Activated T-helper 1 cell treated with anti-CD3 and anti-CD28 coated beads, Interleukin-12 subunit alpha, Interleukin-12 subunit beta, Interleukin-2, Interleukin-4 antibody, amounts not matched to agents 30 ng/mL and 10 ng/mL and 1 ng/mL, durations not matched to agents 14 hours and 24 hours and 36 hours (primary cell): ENCODE data around the gene ACTL8. TPM values are rescaled to one million over a fixed set of nuclear protein-coding genes. Genes with fewer than 3 reads are reported as not detected.

Experiments used
- DNase-seq: peaks from one replicate; pipeline ENCODE4 v3.0.0; 2021; ENCODE audit warnings: low spot score
- H3K27ac Mint-ChIP-seq: one replicate; pipeline ENCODE4 v1.8.0; 2021; ENCODE audit warnings: mild to moderate bottlenecking, mixed read lengths
- H3K27me3 Mint-ChIP-seq: one replicate; pipeline ENCODE4 v1.8.0; 2022; ENCODE audit warnings: mild to moderate bottlenecking, moderate library complexity, mixed read lengths; ENCODE audit not compliant: insufficient read depth
- H3K36me3 Mint-ChIP-seq: one replicate; pipeline ENCODE4 v1.8.0; 2021; ENCODE audit warnings: low read depth, mixed read lengths
- H3K4me1 Mint-ChIP-seq: one replicate; pipeline ENCODE4 v1.8.0; 2021; ENCODE audit warnings: low read depth, mixed read lengths
- H3K4me3 Mint-ChIP-seq: one replicate; pipeline ENCODE4 v1.8.0; 2021; ENCODE audit warnings: mild to moderate bottlenecking, moderate library complexity, mixed read lengths
- H3K9me3 Mint-ChIP-seq: one replicate; pipeline ENCODE4 v1.8.0; 2021; ENCODE audit warnings: mixed read lengths
- intact Hi-C: fragments of 100-400 bp; cut with micrococcal nuclease; formaldehyde crosslinking; loops from one replicate; pipeline ENCODE4 v1.15.1; 2024
- total RNA-seq: library from RNA; stranded (reverse); gene quantifications from 2 replicates; pipeline ENCODE4 v1.2.3, GENCODE V29; 2022

ACTL8 gene
- total RNA-seq, 1 donor from 2014 or later, result not detected

DNA sequence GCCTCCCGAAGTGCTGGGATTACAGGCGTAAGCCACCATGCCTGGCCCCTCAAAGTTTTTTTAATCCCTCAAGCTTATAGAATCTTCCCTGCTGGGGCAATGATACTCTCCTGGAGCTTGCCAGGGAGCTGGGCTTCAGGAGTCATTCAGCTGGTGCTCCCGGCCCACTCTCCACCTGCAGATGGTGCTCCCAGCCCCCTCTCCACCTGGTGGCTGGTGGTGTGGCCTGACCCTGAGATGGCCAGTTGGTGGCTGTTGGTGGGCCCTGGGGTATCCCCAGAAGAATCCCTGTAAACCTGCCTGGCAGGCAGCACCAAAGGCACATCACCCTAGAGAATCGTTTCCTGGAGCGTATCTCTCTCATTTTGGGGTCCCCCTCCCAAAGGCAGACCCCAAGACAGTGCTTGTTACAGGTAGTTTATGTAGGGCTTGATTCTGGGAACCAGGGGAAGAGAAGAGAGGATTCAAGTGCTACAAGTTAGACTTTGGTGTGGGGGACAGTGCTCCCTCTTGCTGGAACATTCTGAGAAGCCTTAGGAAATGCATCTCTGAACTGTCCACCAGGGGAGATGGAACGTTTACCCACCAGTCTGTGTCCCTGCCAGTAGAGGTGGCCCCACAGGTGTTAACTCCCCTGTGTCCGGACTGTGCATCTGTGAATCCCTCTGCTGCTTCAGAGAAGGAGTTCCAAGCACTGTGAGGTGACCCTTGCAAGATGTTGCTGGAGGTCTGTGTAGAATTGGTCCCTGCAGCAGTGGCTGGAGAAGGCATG, 29.1 kb upstream of the ACTL8 start:
- no peaks in the 10 kb centered on the region for H3K9me3 Mint-ChIP-seq

DNA sequence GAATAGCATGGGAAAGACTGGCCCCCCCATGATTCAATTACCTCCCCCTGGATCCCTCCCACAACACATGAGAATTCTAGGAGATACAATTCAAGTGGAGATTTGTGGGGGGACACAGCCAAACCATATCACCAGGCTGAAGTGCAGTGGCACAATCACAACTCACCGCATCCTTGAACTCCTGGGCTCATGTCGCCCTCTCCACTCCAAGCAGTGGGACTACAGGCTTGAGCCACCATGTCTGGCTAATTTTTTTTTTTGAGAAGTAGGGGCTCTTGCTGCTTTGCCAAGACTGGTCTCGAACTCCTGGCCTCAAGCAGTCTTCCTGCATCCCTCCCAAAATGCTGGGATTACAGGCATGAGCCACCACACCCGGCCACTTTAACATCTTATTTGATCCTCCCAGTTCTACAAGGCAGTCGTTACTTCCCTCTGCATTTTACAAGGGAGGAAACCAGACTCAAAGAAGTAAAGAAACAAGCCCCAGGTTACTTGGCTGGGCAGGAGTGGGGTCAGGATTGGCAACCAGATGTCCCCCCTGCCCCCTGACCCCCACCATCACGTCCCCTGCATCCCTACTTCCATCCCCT, 26.9 kb upstream of the ACTL8 start:
- H3K36me3 Mint-ChIP-seq, result no peaks in the 10 kb centered on the region
- no peak overlapping the region for H3K27ac Mint-ChIP-seq
- intact Hi-C loops, result no loop called here
- no peaks in the 10 kb centered on the region for H3K4me1 Mint-ChIP-seq
- no peaks in the 10 kb centered on the region for H3K27me3 Mint-ChIP-seq
- DNase-seq, result no peak
- no peak overlapping the region for H3K4me3 Mint-ChIP-seq
- H3K9me3 Mint-ChIP-seq, result no peaks in the 10 kb centered on the region

More for the DNA sequence above, 29.1 kb upstream of the ACTL8 start:
- Mint-ChIP-seq H3K27ac (no peak overlapping the region), H3K27me3 (peaks cover 2% of the 10 kb centered on the region), H3K4me3 (no peak overlapping the region), H3K36me3 (no peaks in the 10 kb centered on the region), H3K4me1 (no peaks in the 10 kb centered on the region)
- DNase-seq, result no peak
- intact Hi-C loops, result no loop called here

DNA sequence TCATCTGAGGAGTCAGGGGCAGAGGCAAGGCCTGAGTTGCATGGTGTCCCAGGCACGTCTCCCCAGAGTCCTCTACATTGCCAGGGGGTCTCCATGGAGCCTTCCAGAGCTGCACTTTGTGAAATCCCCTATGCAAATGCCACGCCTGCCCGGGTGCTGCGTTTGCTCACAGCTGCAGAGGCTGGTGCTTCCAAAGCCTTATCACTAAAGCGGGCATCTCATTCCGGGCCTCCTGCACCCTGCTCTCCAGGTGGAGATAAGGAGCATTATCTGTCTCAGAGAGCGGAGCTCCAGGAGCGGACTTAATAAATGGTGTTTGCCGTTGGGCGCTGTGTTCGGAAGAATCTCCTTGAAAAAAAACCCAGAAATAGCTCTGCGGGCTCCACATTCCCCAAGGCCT, 25.9 kb upstream of the ACTL8 start:
- no peak for DNase-seq
- no peaks in the 10 kb centered on the region for H3K9me3 Mint-ChIP-seq
- no peak overlapping the region for H3K4me3 Mint-ChIP-seq
- intact Hi-C loops, result no loop called here
- no peak overlapping the region for H3K27ac Mint-ChIP-seq
- H3K36me3 Mint-ChIP-seq, result no peaks in the 10 kb centered on the region
- H3K27me3 Mint-ChIP-seq, result no peaks in the 10 kb centered on the region
- no peaks in the 10 kb centered on the region for H3K4me1 Mint-ChIP-seq

DNA sequence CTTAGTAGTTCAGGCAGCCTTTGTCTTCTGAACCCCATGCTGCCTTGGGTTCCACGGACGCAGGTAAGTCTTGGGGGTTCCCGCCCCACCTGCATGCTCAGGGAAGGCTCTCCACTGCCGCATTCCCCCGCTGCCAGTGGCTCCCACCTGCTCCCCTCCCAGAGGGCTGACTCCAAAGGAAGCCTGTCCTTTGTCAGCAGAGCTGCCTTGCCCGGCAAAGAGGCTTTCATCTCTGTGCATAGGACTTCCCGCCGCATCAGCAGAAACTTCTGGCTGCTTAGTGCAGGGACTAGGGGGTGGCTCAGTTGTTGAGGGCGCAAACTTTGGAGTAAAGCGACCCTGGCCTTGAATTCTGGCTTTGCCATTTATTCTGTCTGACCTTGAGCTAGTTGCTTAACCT, 25.2 kb upstream of the ACTL8 start:
- H3K27me3 Mint-ChIP-seq, result no peaks in the 10 kb centered on the region

DNA sequence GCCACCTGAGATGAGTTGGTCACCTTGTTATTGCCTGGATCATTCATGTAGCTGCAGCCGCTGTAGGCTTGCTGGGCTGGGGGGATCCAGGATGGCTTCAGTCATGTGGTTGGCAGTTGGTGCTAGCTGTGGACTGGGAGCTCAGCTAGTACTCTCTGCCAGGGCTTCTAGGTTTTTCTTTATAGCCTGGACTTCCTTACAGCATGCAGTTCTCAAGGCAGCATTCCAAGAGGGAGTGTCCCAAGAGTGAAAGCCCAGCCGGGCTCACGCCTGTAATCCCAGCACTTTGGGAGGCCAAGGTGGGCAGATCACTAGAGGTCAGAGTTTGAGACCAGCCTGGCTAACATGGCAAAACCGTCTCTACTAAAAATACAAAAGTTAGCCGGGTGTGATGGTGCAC, 23.7 kb upstream of the ACTL8 start:
- H3K4me1 Mint-ChIP-seq, result no peaks in the 10 kb centered on the region
- H3K27ac Mint-ChIP-seq, result no peak overlapping the region
- H3K36me3 Mint-ChIP-seq, result no peaks in the 10 kb centered on the region
- DNase-seq, result no peak
- intact Hi-C loops, result no loop called here
- no peaks in the 10 kb centered on the region for H3K27me3 Mint-ChIP-seq
- H3K9me3 Mint-ChIP-seq, result no peaks in the 10 kb centered on the region
- H3K4me3 Mint-ChIP-seq, result no peak overlapping the region

More for the DNA sequence above, 25.2 kb upstream of the ACTL8 start:
- Mint-ChIP-seq H3K36me3 (no peaks in the 10 kb centered on the region), H3K9me3 (no peaks in the 10 kb centered on the region), H3K4me3 (no peak overlapping the region), H3K27ac (no peak overlapping the region), H3K4me1 (no peaks in the 10 kb centered on the region)
- DNase-seq, result no peak
- intact Hi-C loops, result no loop called here

DNA sequence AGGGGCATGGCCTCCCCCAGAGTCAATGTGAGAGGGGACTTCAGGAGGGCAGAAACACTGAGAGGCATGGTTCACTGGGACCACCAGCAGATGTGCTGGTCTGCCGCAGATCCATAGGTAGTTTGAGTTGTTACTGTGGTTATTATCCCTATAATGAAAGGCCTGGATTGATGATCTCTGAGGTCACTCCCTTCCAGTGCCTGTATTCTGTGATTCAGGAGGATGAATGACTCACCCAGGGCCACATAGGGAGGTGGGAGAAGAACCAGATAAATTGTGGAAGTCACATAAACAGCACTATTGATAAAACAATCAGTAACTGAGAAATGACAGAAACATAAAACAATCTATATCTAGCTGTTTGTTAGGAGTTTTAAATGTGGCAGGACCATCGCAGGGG, 22.7 kb upstream of the ACTL8 start:
- H3K27me3 Mint-ChIP-seq, result no peaks in the 10 kb centered on the region
- DNase-seq, result no peak
- H3K4me1 Mint-ChIP-seq, result no peaks in the 10 kb centered on the region
- no peaks in the 10 kb centered on the region for H3K9me3 Mint-ChIP-seq
- H3K4me3 Mint-ChIP-seq, result no peak overlapping the region
- H3K36me3 Mint-ChIP-seq, result no peaks in the 10 kb centered on the region
- intact Hi-C loops, result no loop called here
- no peak overlapping the region for H3K27ac Mint-ChIP-seq

DNA sequence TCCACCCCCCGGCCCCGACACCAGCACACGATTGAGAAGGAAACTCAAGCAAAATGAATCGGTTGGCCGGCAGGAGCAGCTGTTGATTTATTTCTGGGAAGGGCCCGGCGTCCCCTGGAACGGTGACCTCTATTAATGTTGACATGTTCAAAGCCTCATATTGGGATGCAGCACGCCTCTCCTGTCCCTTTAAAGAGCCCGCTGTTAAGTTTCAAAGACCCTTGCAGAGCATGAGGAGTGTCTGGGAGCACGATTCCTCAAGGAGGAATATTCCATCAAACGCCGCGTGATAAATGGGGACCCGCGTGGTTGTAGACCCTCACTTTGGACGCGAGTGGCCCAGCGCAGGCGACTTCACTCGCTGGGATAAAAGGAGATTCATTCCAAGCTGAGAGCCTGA, 21.5 kb upstream of the ACTL8 start:
- H3K4me3 Mint-ChIP-seq, result no peak overlapping the region
- H3K4me1 Mint-ChIP-seq, result no peaks in the 10 kb centered on the region
- no peak overlapping the region for H3K27ac Mint-ChIP-seq
- H3K27me3 Mint-ChIP-seq, result no peaks in the 10 kb centered on the region
- intact Hi-C loops, result no loop called here
- H3K9me3 Mint-ChIP-seq, result no peaks in the 10 kb centered on the region
- no peaks in the 10 kb centered on the region for H3K36me3 Mint-ChIP-seq
- no peak for DNase-seq

DNA sequence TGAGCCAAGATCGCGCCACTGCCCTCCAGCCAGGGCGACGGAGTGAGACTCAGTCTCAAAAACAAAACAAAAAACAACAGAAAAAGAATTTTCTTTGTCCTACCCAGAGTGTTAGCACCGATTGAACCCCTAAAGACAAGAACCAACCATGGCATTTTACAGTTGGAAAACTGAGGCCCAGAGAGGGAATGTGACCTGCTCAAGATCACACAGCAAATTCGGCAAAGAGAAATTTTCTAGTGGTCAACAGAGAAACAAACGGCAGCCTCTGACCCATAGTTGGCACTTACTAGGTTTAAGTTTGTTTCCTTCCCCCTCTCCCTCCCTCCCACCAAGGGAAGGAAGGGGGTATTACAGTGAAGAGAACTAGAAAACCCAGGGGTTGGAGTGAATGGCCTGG, 20.5 kb upstream of the ACTL8 start:
- no peaks in the 10 kb centered on the region for H3K4me1 Mint-ChIP-seq
- no peaks in the 10 kb centered on the region for H3K9me3 Mint-ChIP-seq
- no peaks in the 10 kb centered on the region for H3K27me3 Mint-ChIP-seq
- no peak for DNase-seq
- no peak overlapping the region for H3K4me3 Mint-ChIP-seq
- no peaks in the 10 kb centered on the region for H3K36me3 Mint-ChIP-seq
- intact Hi-C loops, result no loop called here
- no peak overlapping the region for H3K27ac Mint-ChIP-seq

DNA sequence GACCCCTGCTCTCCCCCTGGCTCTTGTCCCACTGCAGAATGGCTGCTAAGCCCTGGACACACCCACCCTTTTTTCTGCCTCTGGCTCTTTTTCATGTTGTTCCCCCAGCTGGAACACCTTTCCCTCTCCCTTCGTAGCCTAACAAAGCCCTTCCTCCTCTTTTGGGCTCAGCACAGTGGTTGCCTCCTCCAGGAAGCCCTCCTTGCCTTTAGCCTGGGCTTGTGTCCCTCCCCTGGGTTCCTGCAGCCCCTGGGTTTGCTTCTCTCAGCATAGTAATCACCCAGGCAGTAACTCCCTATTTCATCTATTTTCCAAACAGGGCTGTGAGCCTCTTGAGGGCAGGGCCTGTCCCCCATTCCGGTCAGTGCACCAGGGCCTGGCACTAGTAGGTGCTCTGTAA, 19.8 kb upstream of the ACTL8 start:
- Mint-ChIP-seq H3K27ac (no peak overlapping the region), H3K4me1 (no peaks in the 10 kb centered on the region), H3K27me3 (no peaks in the 10 kb centered on the region), H3K9me3 (no peaks in the 10 kb centered on the region), H3K4me3 (no peak overlapping the region), H3K36me3 (no peaks in the 10 kb centered on the region)
- DNase-seq, result no peak
- intact Hi-C loops, result no loop called here

DNA sequence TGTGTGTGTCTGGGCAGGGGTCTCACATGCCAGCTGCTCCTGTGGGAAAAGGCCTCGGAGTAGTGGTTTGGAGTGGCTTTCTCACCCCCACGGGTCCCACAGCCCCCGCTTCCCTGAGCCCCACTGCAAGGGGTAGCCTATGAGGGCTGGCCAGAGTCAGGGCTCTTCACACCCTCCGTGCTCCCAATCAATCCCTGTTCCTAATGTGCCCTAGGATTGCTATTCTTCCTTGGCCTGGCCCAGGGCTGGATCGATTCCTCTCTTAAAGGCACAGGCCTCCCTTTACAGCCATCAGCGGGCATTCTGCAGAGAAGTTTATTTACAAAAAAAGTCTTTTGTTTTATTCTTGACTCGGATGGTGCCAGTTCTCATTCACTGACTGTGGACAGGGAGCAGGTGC, 19.3 kb upstream of the ACTL8 start:
- Mint-ChIP-seq H3K4me1 (no peaks in the 10 kb centered on the region), H3K9me3 (no peaks in the 10 kb centered on the region)

DNA sequence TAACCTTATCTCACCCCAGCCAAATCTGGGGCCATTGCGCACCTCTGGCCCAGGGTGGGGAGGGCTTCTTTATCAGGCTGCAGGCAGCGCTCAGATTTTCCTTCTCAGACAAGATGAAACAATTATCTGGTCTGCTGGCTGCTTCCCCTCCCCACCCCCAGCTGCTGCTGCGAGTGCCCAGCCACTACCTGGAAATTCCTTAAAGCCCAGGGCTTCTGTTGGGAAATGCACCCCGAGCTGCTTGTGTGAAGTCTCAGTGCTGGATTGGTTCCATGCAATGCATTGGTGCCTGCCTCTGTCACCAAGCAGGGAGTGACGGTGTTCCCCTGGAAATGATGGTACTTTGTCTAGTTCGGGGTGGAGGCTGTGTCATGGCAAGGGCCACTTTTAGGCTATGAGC, 18.5 kb upstream of the ACTL8 start:
- H3K9me3 Mint-ChIP-seq, result no peaks in the 10 kb centered on the region
- intact Hi-C loops, result no loop called here
- no peak for DNase-seq
- H3K4me3 Mint-ChIP-seq, result no peak overlapping the region
- H3K27me3 Mint-ChIP-seq, result no peaks in the 10 kb centered on the region
- H3K4me1 Mint-ChIP-seq, result no peaks in the 10 kb centered on the region
- no peaks in the 10 kb centered on the region for H3K36me3 Mint-ChIP-seq
- no peak overlapping the region for H3K27ac Mint-ChIP-seq

More for the DNA sequence above, 19.3 kb upstream of the ACTL8 start:
- H3K4me3 Mint-ChIP-seq, result no peak overlapping the region
- intact Hi-C loops, result no loop called here
- no peaks in the 10 kb centered on the region for H3K27me3 Mint-ChIP-seq
- no peak overlapping the region for H3K27ac Mint-ChIP-seq
- DNase-seq, result no peak
- no peaks in the 10 kb centered on the region for H3K36me3 Mint-ChIP-seq

DNA sequence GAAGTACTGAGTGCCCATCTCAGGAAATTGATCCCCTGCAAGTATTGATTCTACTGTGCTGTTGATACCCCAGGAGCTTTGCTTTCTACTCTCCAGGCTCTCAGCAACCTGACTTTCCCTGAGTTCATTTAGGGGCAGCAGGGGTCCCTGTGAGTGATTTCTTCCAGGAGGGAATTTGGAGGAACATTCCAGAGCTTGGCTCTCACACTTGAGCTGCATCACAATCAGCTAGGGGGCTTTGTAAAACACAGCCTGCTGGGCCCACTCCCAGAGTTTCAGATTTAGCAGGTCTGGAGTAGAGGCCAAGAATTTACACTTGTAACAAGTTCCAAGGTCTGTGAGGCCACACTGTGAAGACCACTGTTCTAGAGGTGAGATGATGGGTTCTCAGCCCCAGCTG, 16.1 kb upstream of the ACTL8 start:
- Mint-ChIP-seq H3K4me3 (no peak overlapping the region), H3K9me3 (no peaks in the 10 kb centered on the region), H3K36me3 (no peaks in the 10 kb centered on the region), H3K27me3 (peaks cover 5% of the 10 kb centered on the region), H3K4me1 (no peaks in the 10 kb centered on the region), H3K27ac (no peak overlapping the region)
- no peak for DNase-seq
- intact Hi-C loops, result no loop called here

DNA sequence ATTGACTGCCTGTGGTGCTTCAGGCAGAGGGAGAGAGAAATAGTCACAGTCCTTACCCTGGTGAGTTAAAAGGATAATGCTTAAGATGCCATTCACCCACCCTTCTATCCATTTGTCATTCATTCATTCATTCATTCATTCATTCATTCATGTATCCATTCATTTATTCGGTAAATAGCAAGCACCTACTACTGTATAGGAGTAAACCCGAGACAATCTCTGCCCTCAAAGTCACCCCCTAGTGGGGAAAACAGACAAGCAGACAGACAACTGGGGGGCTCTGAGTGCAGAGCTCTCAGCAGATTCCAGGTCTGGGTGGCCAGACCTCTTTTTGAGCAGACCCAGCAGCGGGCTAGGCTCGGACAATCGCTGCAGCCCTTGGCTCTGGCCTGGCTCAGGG, 14.1 kb upstream of the ACTL8 start:
- H3K36me3 Mint-ChIP-seq, result no peaks in the 10 kb centered on the region
- no peaks in the 10 kb centered on the region for H3K4me1 Mint-ChIP-seq
- peaks cover 5% of the 10 kb centered on the region for H3K27me3 Mint-ChIP-seq
- no peak overlapping the region for H3K4me3 Mint-ChIP-seq
- no peak for DNase-seq
- no peaks in the 10 kb centered on the region for H3K9me3 Mint-ChIP-seq
- H3K27ac Mint-ChIP-seq, result no peak overlapping the region
- intact Hi-C loops, result no loop called here

DNA sequence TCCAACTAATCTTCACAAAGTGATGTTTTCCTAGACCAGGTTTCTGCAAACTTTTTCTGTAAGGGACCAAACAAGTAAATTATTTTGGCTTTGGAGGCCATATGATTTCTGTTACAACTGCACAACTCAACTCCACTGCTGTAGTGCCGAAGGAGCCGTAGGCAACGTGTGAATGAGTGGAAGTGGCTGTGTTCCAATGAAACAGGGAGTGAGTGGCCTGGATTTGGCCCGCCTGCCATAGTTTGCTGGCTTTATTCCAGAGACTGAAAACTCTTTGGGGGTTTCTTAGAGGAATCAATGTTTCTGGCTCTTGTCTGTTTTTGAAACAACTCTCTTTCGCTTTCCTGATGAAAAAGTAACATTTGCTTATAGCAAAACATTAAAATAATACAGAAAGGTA, 12.6 kb upstream of the ACTL8 start:
- H3K9me3 Mint-ChIP-seq, result no peaks in the 10 kb centered on the region
- no peak overlapping the region for H3K27ac Mint-ChIP-seq
- H3K4me1 Mint-ChIP-seq, result no peaks in the 10 kb centered on the region
- no peak for DNase-seq
- intact Hi-C loops, result no loop called here
- H3K27me3 Mint-ChIP-seq, result peaks cover 5% of the 10 kb centered on the region
- H3K36me3 Mint-ChIP-seq, result no peaks in the 10 kb centered on the region
- H3K4me3 Mint-ChIP-seq, result no peak overlapping the region
